ENCODE data around the gene CD55. TPM values are rescaled to one million over a fixed set of nuclear protein-coding genes. Genes with fewer than 3 reads are reported as not detected.

Gene CD55
- total RNA-seq, 3 donors from 2014 or later (not counting 1 experiment from before 2014, with no cell fraction given) = 80.7 to 138 (median 113) TPM

- intact Hi-C loops (cut with micrococcal nuclease) = no loop called here
- Histone ChIP-seq H3K36me3 (ENCODE audit: control insufficient read depth, insufficient read depth, low read length) (peaks cover 9% of the 10 kb centered on the region), H3K4me3 (ENCODE audit: low read length) (no peak overlapping the region), H3K4me1 (ENCODE audit: control insufficient read depth, insufficient read depth, low read length) (no peaks in the 10 kb centered on the region), H3K9me3 (ENCODE audit: control insufficient read depth, insufficient read depth, low read length) (no peaks in the 10 kb centered on the region), H3K27me3 (ENCODE audit: control insufficient read depth, insufficient read depth, low read length) (no peaks in the 10 kb centered on the region), H3K27ac (ENCODE audit: low read length) (no peak overlapping the region)
- no peak for DNase-seq
- Mint-ChIP-seq H3K36me3 (peaks cover 13% of the 10 kb centered on the region), H3K9me3 (no peaks in the 10 kb centered on the region), H3K4me3 (no peak overlapping the region), H3K27me3 (ENCODE audit: low read depth in 2 of 2) (no peaks in the 10 kb centered on the region), H3K27ac (peak overlapping the region in 1 of 2 donors; percentile 45), H3K4me1 (peaks cover 7 to 11% of the 10 kb centered on the region in 2 donors)
- no peak for TF ChIP-seq CTCF (IDR thresholded peaks at IDR 0.05)
- 85% methylated on average over 2 of the region's 3 CpGs for WGBS (ENCODE audit: insufficient coverage)
- ATAC-seq = no peak
Observed at GRCh38 chr1:207355513-207356295, 34.2 kb downstream of the CD55 start.

DNA sequence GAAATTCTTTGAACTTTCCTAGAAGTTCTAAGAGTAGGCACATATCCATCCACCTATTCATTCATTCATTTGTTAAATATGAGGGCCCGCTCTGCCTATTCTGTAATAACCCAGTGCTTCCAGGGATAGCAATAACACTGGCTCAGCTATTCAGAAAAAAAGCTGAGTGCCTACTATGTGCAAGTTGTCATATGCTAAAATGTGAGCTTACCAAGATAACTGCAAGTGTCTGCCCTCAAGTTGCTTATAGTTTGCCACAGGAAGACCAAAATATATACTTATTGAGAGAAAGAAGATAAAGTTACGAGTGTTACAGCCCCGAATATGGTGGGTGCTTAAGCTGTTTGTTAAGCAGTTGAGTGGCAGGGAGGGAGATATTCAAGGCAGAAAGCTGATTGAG is 39.6 kb downstream of the CD55 start:
- H3K27me3 Mint-ChIP-seq (ENCODE audit: low read depth in 2 of 2) = no peaks in the 10 kb centered on the region
- DNase-seq = no peak
- WGBS (ENCODE audit: insufficient coverage) = 82% methylated on average over 3 of the region's 3 CpGs
- H3K4me1 Mint-ChIP-seq = no peaks in the 10 kb centered on the region
- H3K9me3 Mint-ChIP-seq = no peaks in the 10 kb centered on the region
- no peak for ATAC-seq
- no peaks in the 10 kb centered on the region for H3K36me3 Mint-ChIP-seq
- Histone ChIP-seq H3K27ac (ENCODE audit: low read length) (no peak overlapping the region), H3K4me1 (ENCODE audit: control insufficient read depth, insufficient read depth, low read length) (no peaks in the 10 kb centered on the region), H3K36me3 (ENCODE audit: control insufficient read depth, insufficient read depth, low read length) (peaks cover 16% of the 10 kb centered on the region), H3K9me3 (ENCODE audit: control insufficient read depth, insufficient read depth, low read length) (no peaks in the 10 kb centered on the region), H3K4me3 (ENCODE audit: low read length) (no peak overlapping the region), H3K27me3 (ENCODE audit: control insufficient read depth, insufficient read depth, low read length) (no peaks in the 10 kb centered on the region)
- H3K27ac Mint-ChIP-seq = no peak overlapping the region
- intact Hi-C loops (cut with micrococcal nuclease) = no loop called here
- no peak overlapping the region for H3K4me3 Mint-ChIP-seq
- no peak for TF ChIP-seq CTCF (IDR thresholded peaks at IDR 0.05)

DNA sequence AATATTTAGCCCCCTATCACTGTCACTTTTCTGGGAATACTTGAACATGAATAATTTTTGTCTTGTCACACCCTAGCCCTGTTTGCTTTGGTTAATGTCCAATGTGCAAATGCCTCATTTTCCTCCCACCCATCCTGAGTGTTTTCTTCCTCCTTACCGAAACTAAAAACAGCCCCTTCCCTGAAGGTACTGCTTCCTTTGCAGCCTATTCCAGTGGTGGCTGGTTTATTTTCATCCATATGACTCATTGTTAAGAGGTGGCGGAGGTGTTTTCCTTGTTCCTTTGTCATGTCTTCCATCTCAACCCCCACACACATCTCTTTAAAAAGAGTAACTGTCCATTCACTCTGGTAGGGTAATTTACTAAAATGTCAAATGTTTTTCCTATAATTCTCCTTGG is 40.4 kb downstream of the CD55 start:
- WGBS (ENCODE audit: insufficient coverage) = 86% methylated on average over 1 of the region's 2 CpGs
- intact Hi-C loops (cut with micrococcal nuclease) = no loop called here
- H3K27me3 Mint-ChIP-seq (ENCODE audit: low read depth in 2 of 2) = no peaks in the 10 kb centered on the region
- no peak for TF ChIP-seq CTCF (IDR thresholded peaks at IDR 0.05)
- H3K9me3 ChIP-seq (ENCODE audit: control insufficient read depth, insufficient read depth, low read length) = no peaks in the 10 kb centered on the region
- H3K4me1 Mint-ChIP-seq = no peaks in the 10 kb centered on the region
- H3K27ac Mint-ChIP-seq = no peak overlapping the region
- no peaks in the 10 kb centered on the region for H3K27me3 ChIP-seq (ENCODE audit: control insufficient read depth, insufficient read depth, low read length)
- H3K36me3 Mint-ChIP-seq = no peaks in the 10 kb centered on the region
- H3K4me3 ChIP-seq (ENCODE audit: low read length) = no peak overlapping the region
- H3K9me3 Mint-ChIP-seq = no peaks in the 10 kb centered on the region
- peaks cover 18% of the 10 kb centered on the region for H3K36me3 ChIP-seq (ENCODE audit: control insufficient read depth, insufficient read depth, low read length)
- no peak overlapping the region for H3K4me3 Mint-ChIP-seq
- no peaks in the 10 kb centered on the region for H3K4me1 ChIP-seq (ENCODE audit: control insufficient read depth, insufficient read depth, low read length)
- ATAC-seq (no peak), DNase-seq (no peak)
- H3K27ac ChIP-seq (ENCODE audit: low read length) = no peak overlapping the region
